WI38 (cell line): ENCODE results near the gene EVA1C.
"Not testable (repeated sequence)": the region's sequence is repeated elsewhere in the genome, so short reads cannot be mapped to it uniquely, and the experiment has no call there.

Experiments used
- H3K4me3 ChIP-seq: 2 replicates; pipeline ENCODE4 v1.5.1; 2011; ENCODE audit warnings: low read depth, mild to moderate bottlenecking, control low read depth, low read length
- CTCF ChIP-seq: IDR thresholded peaks from 2 replicates; pipeline ENCODE4 v1.5.1; 2012; ENCODE audit warnings: low read depth, mild to moderate bottlenecking, control low read depth, low read length

Gene EVA1C

GRCh38 chr21:32523463-32523862 is 111.0 kb downstream of the EVA1C start:
- no peak for TF ChIP-seq CTCF
- no peak overlapping the region for H3K4me3 ChIP-seq

GRCh38 chr21:32523988-32524719 is 111.6 kb downstream of the EVA1C start:
- TF ChIP-seq CTCF, result no peak
- H3K4me3 ChIP-seq, result no peak overlapping the region

- no peak for TF ChIP-seq CTCF
Observed at GRCh38 chr21:32525282-32525681, 112.8 kb downstream of the EVA1C start.

GRCh38 chr21:32529679-32530078 is 117.2 kb downstream of the EVA1C start:
- no peak for TF ChIP-seq CTCF
- no peak overlapping the region for H3K4me3 ChIP-seq

More at GRCh38 chr21:32525282-32525681, 112.8 kb downstream of the EVA1C start:
- no peak overlapping the region for H3K4me3 ChIP-seq

- H3K4me3 ChIP-seq, result not testable (repeated sequence)
Observed at GRCh38 chr21:32530809-32531208, 118.3 kb downstream of the EVA1C start.

GRCh38 chr21:32531561-32531960 is 119.1 kb downstream of the EVA1C start:
- not testable (repeated sequence) for H3K4me3 ChIP-seq

- TF ChIP-seq CTCF, result no peak
- no peak overlapping the region for H3K4me3 ChIP-seq
Observed at GRCh38 chr21:32532636-32533035, 120.1 kb downstream of the EVA1C start.

- no peak for TF ChIP-seq CTCF
- no peak overlapping the region for H3K4me3 ChIP-seq
Observed at GRCh38 chr21:32533053-32533452, 120.5 kb downstream of the EVA1C start.
